IPS-18c (cell line): ENCODE data around the gene FAM3B.
"Not testable (repeated sequence)": the region's sequence is repeated elsewhere in the genome, so short reads cannot be mapped to it uniquely, and the experiment has no call there.

Experiments
- H3K4me3 ChIP-seq: 2 replicates; pipeline ENCODE4 v1.7.0; 2013; ENCODE audit warnings: low read depth, mild to moderate bottlenecking, low read length, moderate library complexity; ENCODE audit not compliant: insufficient read depth
- H3K9me3 ChIP-seq: one replicate; pipeline ENCODE4 v1.6.1; 2013; ENCODE audit warnings: mild to moderate bottlenecking, low read length, moderate library complexity; ENCODE audit not compliant: control insufficient read depth, insufficient read depth

Gene FAM3B

GRCh38 chr21:41338455-41338854, 21.9 kb downstream of the FAM3B start:
- Histone ChIP-seq H3K4me3 (no peak overlapping the region), H3K9me3 (peaks cover 14% of the 10 kb centered on the region)

- Histone ChIP-seq H3K4me3 (no peak overlapping the region), H3K9me3 (peaks cover under 1% of the 10 kb centered on the region)
Observed at GRCh38 chr21:41342035-41342434, 25.4 kb downstream of the FAM3B start.

GRCh38 chr21:41344146-41344545, 27.5 kb downstream of the FAM3B start:
- H3K4me3 ChIP-seq, result no peak overlapping the region
- H3K9me3 ChIP-seq, result no peaks in the 10 kb centered on the region

GRCh38 chr21:41345356-41345755, 28.8 kb downstream of the FAM3B start:
- H3K4me3 ChIP-seq, result no peak overlapping the region

GRCh38 chr21:41345934-41346685, 29.5 kb downstream of the FAM3B start:
- H3K4me3 ChIP-seq, result no peak overlapping the region
- no peaks in the 10 kb centered on the region for H3K9me3 ChIP-seq

More at GRCh38 chr21:41345356-41345755, 28.8 kb downstream of the FAM3B start:
- H3K9me3 ChIP-seq, result no peaks in the 10 kb centered on the region

- H3K9me3 ChIP-seq, result no peaks in the 10 kb centered on the region
- H3K4me3 ChIP-seq, result no peak overlapping the region
Observed at GRCh38 chr21:41346758-41347157, 30.2 kb downstream of the FAM3B start.

GRCh38 chr21:41348434-41348833, 31.8 kb downstream of the FAM3B start:
- Histone ChIP-seq H3K4me3 (no peak overlapping the region), H3K9me3 (no peaks in the 10 kb centered on the region)

- no peaks in the 10 kb centered on the region for H3K9me3 ChIP-seq
- H3K4me3 ChIP-seq, result no peak overlapping the region
Observed at GRCh38 chr21:41349126-41349525, 32.5 kb downstream of the FAM3B start.

GRCh38 chr21:41349619-41350390, 33.2 kb downstream of the FAM3B start:
- H3K4me3 ChIP-seq, result no peak overlapping the region
- no peaks in the 10 kb centered on the region for H3K9me3 ChIP-seq

- H3K4me3 ChIP-seq, result no peak overlapping the region
- no peaks in the 10 kb centered on the region for H3K9me3 ChIP-seq
Observed at GRCh38 chr21:41350436-41351155, 34.0 kb downstream of the FAM3B start.

- no peak overlapping the region for H3K4me3 ChIP-seq
- no peaks in the 10 kb centered on the region for H3K9me3 ChIP-seq
Observed at GRCh38 chr21:41357546-41357945, 40.9 kb downstream of the FAM3B start.

GRCh38 chr21:41358193-41359166, 41.9 kb downstream of the FAM3B start:
- no peak overlapping the region for H3K4me3 ChIP-seq
- H3K9me3 ChIP-seq, result no peaks in the 10 kb centered on the region

- Histone ChIP-seq H3K4me3 (no peak overlapping the region), H3K9me3 (no peaks in the 10 kb centered on the region)
Observed at GRCh38 chr21:41359286-41359685, 42.7 kb downstream of the FAM3B start.

GRCh38 chr21:41359754-41360071, 43.1 kb downstream of the FAM3B start:
- H3K9me3 ChIP-seq, H3K4me3 ChIP-seq: not testable (repeated sequence)

- H3K9me3 ChIP-seq, result no peaks in the 10 kb centered on the region
- no peak overlapping the region for H3K4me3 ChIP-seq
Observed at GRCh38 chr21:41360072-41360821, 43.6 kb downstream of the FAM3B start.

GRCh38 chr21:41361053-41361785, 44.6 kb downstream of the FAM3B start:
- H3K4me3 ChIP-seq, result no peak overlapping the region
- H3K9me3 ChIP-seq, result no peaks in the 10 kb centered on the region
